ENCODE data around the gene PCDHGC3. TPM values are rescaled to one million over a fixed set of nuclear protein-coding genes. Genes with fewer than 3 reads are reported as not detected.

PCDHGC3 gene
- total and polyA plus RNA-seq, 2 of the 8 experiments (the other 6 are each of a cell fraction or from before 2014, with no cell fraction given): 4.7 to 18.6 TPM

DNA sequence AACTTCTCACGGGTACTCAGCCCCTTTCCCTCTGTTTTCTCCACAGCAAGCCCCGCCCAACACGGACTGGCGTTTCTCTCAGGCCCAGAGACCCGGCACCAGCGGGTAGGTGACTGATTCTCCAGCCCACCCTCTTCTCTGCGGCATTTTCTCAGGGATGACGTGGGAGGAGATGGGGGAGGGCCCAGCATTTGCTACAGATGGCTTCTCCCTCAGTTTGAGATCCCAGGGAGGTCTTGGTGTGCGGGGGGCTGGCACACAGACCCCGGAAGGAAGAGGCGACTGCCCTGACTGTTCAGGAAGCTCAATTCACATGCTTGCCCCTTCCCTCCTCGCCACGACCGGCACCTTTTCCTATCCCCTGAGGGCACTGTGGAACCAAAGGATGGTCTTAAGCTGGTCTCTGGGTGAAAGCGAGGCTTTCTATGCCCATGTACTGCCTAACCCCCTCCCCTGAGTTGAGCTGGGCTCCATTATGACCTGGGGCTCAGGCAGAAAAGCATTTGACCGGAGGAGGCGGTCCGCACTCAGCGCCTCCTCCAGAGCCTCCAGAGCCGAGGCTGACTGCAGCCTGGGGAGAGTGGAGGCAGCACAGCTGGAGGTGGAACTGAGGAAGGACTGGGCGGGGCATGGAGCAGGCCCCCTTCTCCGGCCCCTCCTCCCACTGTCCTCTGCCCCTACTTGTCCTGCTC lies 19.1 kb downstream of the PCDHGC3 start:
- Histone ChIP-seq H3K79me1 (ENCODE audit: low read depth, low read length) (peaks cover 4% of the 10 kb centered on the region), H3K18ac (ENCODE audit: extremely low read depth, low read length) (peak overlapping the region; percentile 97), H2BK20ac (ENCODE audit: low read length) (peak overlapping the region; percentile 88; the same call in 1 of the 2 replicates), H3K4me3 (ENCODE audit: extremely low read depth in 1 of 4, insufficient read depth in 2 of 4, low read depth in 3 of 4, low read length in 4 of 4) (peak overlapping the region in 2 of 4 experiments; percentile 27 to 41; a peak in 5 of 8 replicates), H3K14ac (ENCODE audit: insufficient read length) (no peak overlapping the region), H3K23me2 (ENCODE audit: low read depth, low read length) (peaks cover 24% of the 10 kb centered on the region; the same call in 1 of the 2 replicates), H3K4ac (replicated peaks; ENCODE audit: insufficient read length, low read depth, low read length) (peak overlapping the region; percentile 82), H3K23ac (ENCODE audit: insufficient read length) (no peak overlapping the region), H2AFZ (ENCODE audit: low read length) (no peak overlapping the region; the same call in 1 of the 2 replicates), H3K4me2 (ENCODE audit: insufficient read depth in 1 of 2, low read depth in 2 of 2, low read length in 2 of 2) (peak overlapping the region; percentile 55 to 82), H4K91ac (replicated peaks; ENCODE audit: insufficient read length, low read length) (peak overlapping the region; percentile 71), H2BK120ac (replicated peaks; ENCODE audit: low read depth, low read length) (peak overlapping the region; percentile 5), H3K9ac (replicated peaks in 1 of 4; ENCODE audit: extremely low read depth in 1 of 4, low read depth in 3 of 4, low read length in 3 of 4) (0 out of 7 replicates have a peak overlapping the region, but pooled peaks of 1 of the 4 experiments have one; percentile 14), H3K79me2 (ENCODE audit: control insufficient read depth in 1 of 2, insufficient read depth in 2 of 2, low read length in 2 of 2) (no peaks in the 10 kb centered on the region), H4K8ac (ENCODE audit: extremely low read depth, insufficient read depth, low read length) (no peak overlapping the region; the same call in 1 of the 2 replicates), H4K20me1 (replicated peaks in 1 of 2; ENCODE audit: control insufficient read depth in 1 of 2, insufficient read depth in 2 of 2, low read length in 2 of 2) (peaks cover 0 to 6% of the 10 kb centered on the region in 2 experiments), H2BK12ac (ENCODE audit: low read depth, low read length) (peak overlapping the region; percentile 93; the same call in 1 of the 2 replicates), H3K9me3 (ENCODE audit: insufficient read depth in 2 of 2, low read depth in 1 of 2, low read length in 1 of 2) (no peaks in the 10 kb centered on the region), H3K36me3 (ENCODE audit: control insufficient read depth in 2 of 4, insufficient read depth in 4 of 4, low read length in 3 of 4) (no peaks in the 10 kb centered on the region), H2BK15ac (ENCODE audit: low read length) (peak overlapping the region; percentile 66; the same call in 1 of the 2 replicates), H2AK5ac (ENCODE audit: low read depth, low read length) (peak overlapping the region; percentile 48), H3K27me3 (replicated peaks in 1 of 4; ENCODE audit: control insufficient read depth in 3 of 4, extremely low read depth in 1 of 4, insufficient read depth in 3 of 4, low read length in 3 of 4) (peaks cover 13 to 40% (median 36%) of the 10 kb centered on the region in 4 experiments; a peak in 6 of 7 replicates), H3K56ac (replicated peaks; ENCODE audit: insufficient read length, low read depth, low read length) (no peak overlapping the region), H3K27ac (ENCODE audit: low read depth, low read length) (no peak overlapping the region), H4K5ac (ENCODE audit: insufficient read length, low read depth, low read length) (peak overlapping the region; percentile 8), H3K4me1 (replicated peaks in 1 of 4; ENCODE audit: control insufficient read depth in 3 of 4, insufficient read depth in 4 of 4, low read length in 3 of 4) (peaks cover 6 to 37% (median 25%) of the 10 kb centered on the region in 4 experiments), H2BK5ac (ENCODE audit: low read depth, low read length) (peak overlapping the region; percentile 82; the same call in 1 of the 2 replicates)
- no peak for FAIRE-seq
- CTCF ChIA-PET (ENCODE audit: partially characterized antibody): interaction anchor here (0.5 to 50.9 kb wide), 17 partner anchors 10 to 257 kb away, joined by 3 to 1236 read pairs (median 4); partner anchors contain the start of genes PCDHGA10, PCDHGA11, PCDHGA2 and PCDHGA9
- 44% methylated on average over 22 of the region's 22 CpGs; no CpG with 5 or more reads in 1 of the 2 experiments for WGBS, 2 experiments (ENCODE audit: extremely low coverage in 1 of 2, insufficient coverage in 1 of 2, insufficient read length in 1 of 2, insufficient replicate concordance in 2 of 2, low coverage in 1 of 2, low lambda C conversion rate in 2 of 2, missing lambda C conversion rate in 1 of 2)
- POLR2A ChIA-PET (ENCODE audit: partially characterized antibody): interaction anchor here (0.6 to 5.0 kb wide), 3 partner anchors 10 to 199 kb away, joined by 3 to 33 read pairs (median 25); partner anchors contain the start of gene PCDHGC4
- DNase-seq (ENCODE audit: low read depth in 1 of 2, low spot score in 2 of 2): no peak
- TF ChIP-seq KDM1A (IDR thresholded peaks at IDR 0.05; ENCODE audit: borderline replicate concordance, low read length) (0 out of 2 replicates have a peak, but pooled peaks have one; percentile 10), CBX5 (IDR thresholded peaks at IDR 0.05; ENCODE audit: low read depth, low read length) (no peak)
